ENCODE results near the gene SLC35F3. TPM values are rescaled to one million over a fixed set of nuclear protein-coding genes. Genes with fewer than 3 reads are reported as not detected.
"Not testable (repeated sequence)": the region's sequence is repeated elsewhere in the genome, so short reads cannot be mapped to it uniquely, and the experiment has no call there.

Gene SLC35F3
- total RNA-seq, 1 donor from 2014 or later, result 8.7 TPM

- intact Hi-C loops (cut with micrococcal nuclease), result no loop called here
Measured at GRCh38 chr1:234140388-234140787, 235.9 kb downstream of the SLC35F3 start.

- intact Hi-C loops (cut with micrococcal nuclease), result no loop called here
Measured at GRCh38 chr1:234141006-234141405, 236.5 kb downstream of the SLC35F3 start.

- intact Hi-C loops (cut with micrococcal nuclease), result no loop called here
Measured at GRCh38 chr1:234143681-234144080, 239.2 kb downstream of the SLC35F3 start.

- intact Hi-C loops (cut with micrococcal nuclease), result no loop called here
Measured at GRCh38 chr1:234144901-234145300, 240.4 kb downstream of the SLC35F3 start.

GRCh38 chr1:234148350-234148749 lies 243.9 kb downstream of the SLC35F3 start:
- intact Hi-C loops (cut with micrococcal nuclease), result no loop called here

- intact Hi-C loops (cut with micrococcal nuclease), result no loop called here
Measured at GRCh38 chr1:234148816-234149215, 244.3 kb downstream of the SLC35F3 start.

- intact Hi-C loops (cut with micrococcal nuclease), result no loop called here
Measured at GRCh38 chr1:234149217-234149616, 244.7 kb downstream of the SLC35F3 start.

- intact Hi-C loops (cut with micrococcal nuclease), result loop anchor here (5.0 kb wide), 1 partner anchor 176 kb away; no protein-coding TSS in a partner anchor
Measured at GRCh38 chr1:234150892-234151291, 246.4 kb downstream of the SLC35F3 start.

- intact Hi-C loops (cut with micrococcal nuclease), result loop anchor here (5.0 kb wide), 1 partner anchor 175 kb away; no protein-coding TSS in a partner anchor
Measured at GRCh38 chr1:234152344-234152743, 247.9 kb downstream of the SLC35F3 start.

GRCh38 chr1:234154320-234155251 lies 250.1 kb downstream of the SLC35F3 start:
- intact Hi-C loops (cut with micrococcal nuclease), result loop anchor here (1.0 to 5.0 kb wide), 7 partner anchors 34 to 255 kb away; no protein-coding TSS in a partner anchor

GRCh38 chr1:234162661-234163060 lies 258.2 kb downstream of the SLC35F3 start:
- intact Hi-C loops (cut with micrococcal nuclease), result no loop called here

GRCh38 chr1:234163267-234163919 lies 258.9 kb downstream of the SLC35F3 start:
- intact Hi-C loops (cut with micrococcal nuclease), result no loop called here

GRCh38 chr1:234164098-234164709 lies 259.7 kb downstream of the SLC35F3 start:
- intact Hi-C loops (cut with micrococcal nuclease), result no loop called here

GRCh38 chr1:234168061-234168724 lies 263.7 kb downstream of the SLC35F3 start:
- intact Hi-C loops (cut with micrococcal nuclease), result no loop called here

- intact Hi-C loops (cut with micrococcal nuclease), result no loop called here
Measured at GRCh38 chr1:234169161-234169849, 264.8 kb downstream of the SLC35F3 start.

GRCh38 chr1:234170067-234170466 lies 265.6 kb downstream of the SLC35F3 start:
- intact Hi-C loops (cut with micrococcal nuclease), result no loop called here

GRCh38 chr1:234170622-234171021 lies 266.1 kb downstream of the SLC35F3 start:
- intact Hi-C loops (cut with micrococcal nuclease), result no loop called here

- intact Hi-C loops (cut with micrococcal nuclease), result no loop called here
Measured at GRCh38 chr1:234173968-234174367, 269.5 kb downstream of the SLC35F3 start.

- intact Hi-C loops (cut with micrococcal nuclease), result no loop called here
Measured at GRCh38 chr1:234175363-234175762, 270.9 kb downstream of the SLC35F3 start.

- intact Hi-C loops (cut with micrococcal nuclease), result no loop called here
Measured at GRCh38 chr1:234176000-234176399, 271.5 kb downstream of the SLC35F3 start.

GRCh38 chr1:234176847-234177246 lies 272.4 kb downstream of the SLC35F3 start:
- intact Hi-C loops (cut with micrococcal nuclease), result not testable (repeated sequence)

Measured in T-helper 1 cell treated with Interleukin-12 subunit alpha and Interleukin-12 subunit beta and Interleukin-4 antibody, amounts not matched to agents 30 ng/mL and 1 ng/mL, for 36 hours (primary cell).